ENCODE data around the gene SETDB2.

- TF ChIP-seq EZH2 (IDR thresholded peaks at IDR 0.05; ENCODE audit: insufficient read depth, poor library complexity, severe bottlenecking) (no peak), EZH2phosphoT487 (IDR thresholded peaks at IDR 0.05; ENCODE audit: insufficient read depth, low read depth) (no peak)
Observed at GRCh38 chr13:49448753-49449152, 4.7 kb downstream of the SETDB2 start.
